HCT116 (cell line): ENCODE data around the gene MECP2. TPM values are rescaled to one million over a fixed set of nuclear protein-coding genes. Genes with fewer than 3 reads are reported as not detected.

Experiments used
- ATAC-seq: fragments of 200-7000 bp; cut with Tn5 transposase; 2 replicates; pipeline ENCODE4 v1.9.1; 2020; ENCODE audit warnings: mild to moderate bottlenecking, moderate library complexity
- BruUV-seq: library from RNA; stranded (reverse); fragments of 400-500 nt; replicated peaks from 2 replicates; lab custom pipeline; 2021; lab: Mats Ljungman, UMichigan
- CTCF ChIA-PET: fragments of 300-600 bp; sonication (Branson Sonifier 250); formaldehyde crosslinking; loops from one replicate; lab custom pipeline; 2021; ENCODE audit warnings: antibody characterized with exemption; lab: Charles Lee
- POLR2A ChIA-PET: fragments of 300-600, 350-600 bp; sonication (Branson Sonifier 250); formaldehyde crosslinking; loops from one replicate; lab custom pipeline; 2021; ENCODE audit warnings: antibody characterized with exemption; lab: Charles Lee
- RAD21 ChIA-PET, 2 experiments: fragments of 300-600 bp; sonication (Branson Sonifier 250); formaldehyde crosslinking; loops; one replicate each; lab custom pipeline; 2023; ENCODE audit warnings: low total read pairs in 2 of 2; ENCODE audit not compliant: uncharacterized antibody in 2 of 2, unreplicated experiment in 2 of 2, low non-redundant PET in 1 of 2; lab: Charles Lee
- DNase-seq: peaks from one replicate; pipeline ENCODE4 v3.0.0-alpha.2; 2010; ENCODE audit warnings: low read depth, low spot score
- H2AFZ ChIP-seq: fragments of 200-600 bp; shearing (Covaris generic), sonication (generic); 2 replicates; pipeline ENCODE4 v1.6.1; 2017; ENCODE audit warnings: low read depth, mixed run types, mixed read lengths, antibody characterized with exemption, low read length; ENCODE audit not compliant: poor library complexity, severe bottlenecking
- H3K27ac ChIP-seq: 2 replicates; pipeline ENCODE4 v1.5.1; 2012; ENCODE audit warnings: low read depth, low read length
- H3K27me3 ChIP-seq: fragments of 200-600 bp; sonication (generic); 2 replicates; pipeline ENCODE4 v1.6.1; 2016; ENCODE audit warnings: mixed run types, low read length, mixed read lengths; ENCODE audit not compliant: insufficient read depth
- H3K36me3 ChIP-seq, 2 experiments: fragments of 200-500 bp in 1 of 2; fragments of 200-600 bp in 1 of 2; sonication (Bioruptor generic) in 1 of 2; sonication (generic) in 1 of 2; 2 replicates each; pipeline versions ENCODE4 v1.5.1 to v1.6.1; 2014 to 2016; ENCODE audit warnings: low read length in 2 of 2, inconsistent platforms in 1 of 2, mixed read lengths in 1 of 2, mixed run types in 1 of 2; ENCODE audit not compliant: insufficient read depth in 2 of 2, control insufficient read depth in 1 of 2
- H3K4me1 ChIP-seq, 2 experiments: fragments of 200-600 bp in 1 of 2; sonication (generic) in 1 of 2; 2 replicates each; pipeline versions ENCODE4 v1.5.1 to v1.6.1; 2012 to 2017; ENCODE audit warnings: low read length in 2 of 2, inconsistent platforms in 1 of 2, mild to moderate bottlenecking in 1 of 2, mixed read lengths in 1 of 2, mixed run types in 1 of 2, moderate library complexity in 1 of 2; ENCODE audit not compliant: insufficient read depth in 2 of 2, control insufficient read depth in 1 of 2
- H3K4me2 ChIP-seq: fragments of 200-600 bp; sonication (generic); 2 replicates; pipeline ENCODE4 v1.6.1; 2017; ENCODE audit warnings: mixed run types, low read length, mixed read lengths
- H3K4me3 ChIP-seq, 2 experiments: fragments of 200-600 bp in 1 of 2; sonication (generic) in 1 of 2; replicated peaks in 1 of 2; 2 replicates each; pipeline ENCODE4 v1.5.1; 2011 to 2016; ENCODE audit warnings: low read length in 2 of 2, control low read depth in 1 of 2, low read depth in 1 of 2, mild to moderate bottlenecking in 1 of 2, mixed read lengths in 1 of 2, mixed run types in 1 of 2
- H3K79me2 ChIP-seq: fragments of 200-600 bp; sonication (generic); 2 replicates; pipeline ENCODE4 v1.6.1; 2017; ENCODE audit warnings: mild to moderate bottlenecking, mixed run types, low read length, moderate library complexity, mixed read lengths; ENCODE audit not compliant: insufficient read depth
- H3K9ac ChIP-seq: fragments of 200-600 bp; sonication (generic); 2 replicates; pipeline ENCODE4 v1.6.1; 2016; ENCODE audit warnings: low read length, mixed read lengths
- H3K9me2 ChIP-seq: fragments of 200-600 bp; sonication (generic), shearing (Covaris generic); 2 replicates; pipeline ENCODE4 v1.6.1; 2017; ENCODE audit warnings: mixed run types, mild to moderate bottlenecking, moderate library complexity; ENCODE audit not compliant: insufficient read depth
- H3K9me3 ChIP-seq, 2 experiments: fragments of 200-500 bp in 1 of 2; fragments of 200-600 bp in 1 of 2; sonication (Bioruptor generic) in 1 of 2; sonication (generic) in 1 of 2; 2 replicates each; pipeline ENCODE4 v1.6.1; 2014 to 2017; ENCODE audit warnings: low read length in 2 of 2, mixed read lengths in 2 of 2, inconsistent platforms in 1 of 2, low read depth in 1 of 2, mild to moderate bottlenecking in 1 of 2, mixed run types in 1 of 2, moderate library complexity in 1 of 2; ENCODE audit not compliant: control insufficient read depth in 1 of 2, insufficient read depth in 1 of 2
- H4K20me1 ChIP-seq: fragments of 200-600 bp; sonication (generic), shearing (Covaris generic); 2 replicates; pipeline ENCODE4 v1.6.1; 2017; ENCODE audit warnings: mixed run types, mild to moderate bottlenecking, moderate library complexity; ENCODE audit not compliant: insufficient read depth
- EZH2phosphoT487 ChIP-seq: fragments of 200-600 bp; IDR thresholded peaks from 2 replicates; pipeline ENCODE4 v1.6.1; 2018; ENCODE audit warnings: antibody characterized with exemption, borderline replicate concordance
- FOSL1 ChIP-seq: IDR thresholded peaks from 2 replicates; pipeline ENCODE4 v1.6.1; 2012; ENCODE audit warnings: low read depth
- POLR2AphosphoS5 ChIP-seq: IDR thresholded peaks from 2 replicates; pipeline ENCODE4 v1.6.1; 2011; ENCODE audit warnings: mild to moderate bottlenecking, low read depth, low read length, moderate library complexity
- RAD21 ChIP-seq: IDR thresholded peaks from 2 replicates; pipeline ENCODE4 v1.6.1; 2012; ENCODE audit warnings: low read depth, mild to moderate bottlenecking
- SIN3A ChIP-seq: IDR thresholded peaks from 2 replicates; pipeline ENCODE4 v1.6.1; 2012; ENCODE audit warnings: low read depth
- ZNF274 ChIP-seq: fragments of 200-500 bp; sonication (Bioruptor generic); IDR thresholded peaks from 2 replicates; pipeline ENCODE4 v1.6.1; 2014; ENCODE audit warnings: mild to moderate bottlenecking, low read depth, low read length, inconsistent platforms
- intact Hi-C: fragments of 100-400 bp; cut with micrococcal nuclease; formaldehyde crosslinking; loops from 2 replicates; pipeline ENCODE4 v1.10.0; 2022
- total RNA-seq: library from RNA; stranded (reverse); gene quantifications from one replicate; pipeline ENCODE4 v1.2.1, GENCODE V29; 2021; ENCODE audit not compliant: unreplicated experiment
- TF ChIP-seq, protein P1 (sequence below), 3 experiments: fragments of 200-600 bp in 1 of 3; sonication (generic) in 1 of 3; IDR thresholded peaks in 2 of 3; conservative IDR thresholded peaks in 1 of 3; 2 replicates each; pipeline ENCODE4 v1.5.1; 2012 to 2017; ENCODE audit warnings: low read depth in 2 of 3, low read length in 2 of 3, antibody characterized with exemption in 1 of 3, borderline replicate concordance in 1 of 3, control low read depth in 1 of 3, mild to moderate bottlenecking in 1 of 3, mixed read lengths in 1 of 3, mixed run types in 1 of 3, moderate library complexity in 1 of 3; ENCODE audit not compliant: insufficient read depth in 1 of 3

Gene MECP2
- total RNA-seq, 1 experiment from 2014 or later: 32.4 TPM

DNA sequence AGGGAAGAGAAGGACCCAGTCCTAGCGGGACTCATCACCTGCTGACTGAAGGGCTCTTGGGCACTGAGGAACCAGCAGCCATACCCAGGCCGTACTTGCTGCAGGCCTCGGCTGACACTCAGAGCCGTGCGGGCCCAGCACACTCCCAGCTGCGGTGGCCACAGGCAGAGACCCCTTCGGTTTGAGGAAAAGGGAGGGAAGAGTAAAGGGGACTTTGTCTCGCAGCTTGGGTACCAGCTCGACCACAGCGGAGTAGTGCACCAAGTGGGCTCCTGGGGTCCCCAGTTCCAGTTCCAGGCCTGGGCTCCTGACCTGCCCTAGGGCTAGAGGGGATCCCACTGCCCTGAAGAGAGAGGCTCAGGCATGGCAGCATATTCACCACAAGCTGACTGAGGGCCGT, 28.6 kb upstream of the MECP2 start:
- ATAC-seq (no peak), DNase-seq (no peak)
- RAD21 ChIA-PET: no interaction called here
- Histone ChIP-seq H3K4me2 (no peak overlapping the region), H4K20me1 (no peaks in the 10 kb centered on the region), H3K27me3 (no peaks in the 10 kb centered on the region), H2AFZ (no peak overlapping the region), H3K9ac (no peak overlapping the region), H3K9me2 (no peaks in the 10 kb centered on the region), H3K27ac (no peak overlapping the region), H3K9me3 (no peaks in the 10 kb centered on the region), H3K79me2 (no peaks in the 10 kb centered on the region), H3K4me1 (peaks cover 7 to 15% of the 10 kb centered on the region in 2 experiments; a peak in 2 of 4 replicates), H3K36me3 (no peaks in the 10 kb centered on the region), H3K4me3 (no peak overlapping the region)
- POLR2A ChIA-PET: no interaction called here
- no peak for TF ChIP-seq FOSL1
- no TSS peak for BruUV-seq
- intact Hi-C loops: no loop called here
- CTCF ChIA-PET: no interaction called here

DNA sequence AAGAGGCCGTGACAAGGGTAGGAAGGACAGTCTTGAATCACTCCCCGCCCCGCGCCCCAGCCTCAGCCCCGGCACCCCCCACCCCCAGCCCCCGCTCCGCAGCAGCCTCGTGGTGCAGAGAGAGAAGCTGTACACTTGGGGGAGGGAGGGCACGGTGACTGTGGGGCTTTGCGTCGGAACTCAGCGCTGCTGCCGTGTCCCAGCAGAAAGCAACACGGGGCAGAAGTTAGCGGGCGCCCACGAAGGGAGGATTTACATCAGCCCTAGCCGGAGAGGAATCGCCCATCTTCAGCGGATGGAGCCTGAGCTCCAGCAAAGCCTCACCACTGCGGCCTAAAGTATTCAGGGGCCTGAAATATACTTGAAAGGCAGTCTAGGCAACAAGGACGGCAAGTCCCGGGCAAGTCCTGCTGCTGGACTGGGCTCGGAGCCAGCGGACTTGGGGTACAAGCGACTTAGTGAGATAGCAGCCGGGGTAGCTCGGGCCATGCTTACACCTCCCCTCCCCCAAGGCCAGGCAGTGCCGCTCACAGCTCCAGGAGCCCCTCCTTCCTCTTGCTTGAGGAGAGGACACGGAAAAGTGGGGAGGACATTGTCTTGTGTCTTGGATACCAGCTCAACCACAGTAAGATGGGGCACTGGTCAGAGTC, 28.0 kb upstream of the MECP2 start:
- ChIA-PET CTCF (no interaction called here), POLR2A (no interaction called here)
- intact Hi-C loops: no loop called here
- ATAC-seq (no peak), DNase-seq (no peak)
- Histone ChIP-seq H3K4me2 (no peak overlapping the region), H3K79me2 (no peaks in the 10 kb centered on the region), H2AFZ (no peak overlapping the region), H3K36me3 (no peaks in the 10 kb centered on the region), H3K27ac (no peak overlapping the region), H3K27me3 (no peaks in the 10 kb centered on the region), H3K4me3 (no peak overlapping the region), H3K9me2 (no peaks in the 10 kb centered on the region), H3K4me1 (peaks cover 7 to 15% of the 10 kb centered on the region in 2 experiments; a peak in 2 of 4 replicates), H4K20me1 (no peaks in the 10 kb centered on the region), H3K9ac (no peak overlapping the region)
- no TSS peak for BruUV-seq
- no peak for TF ChIP-seq POLR2AphosphoS5
- TF ChIP-seq ZNF274: no peak
- TF ChIP-seq, protein P1, sequence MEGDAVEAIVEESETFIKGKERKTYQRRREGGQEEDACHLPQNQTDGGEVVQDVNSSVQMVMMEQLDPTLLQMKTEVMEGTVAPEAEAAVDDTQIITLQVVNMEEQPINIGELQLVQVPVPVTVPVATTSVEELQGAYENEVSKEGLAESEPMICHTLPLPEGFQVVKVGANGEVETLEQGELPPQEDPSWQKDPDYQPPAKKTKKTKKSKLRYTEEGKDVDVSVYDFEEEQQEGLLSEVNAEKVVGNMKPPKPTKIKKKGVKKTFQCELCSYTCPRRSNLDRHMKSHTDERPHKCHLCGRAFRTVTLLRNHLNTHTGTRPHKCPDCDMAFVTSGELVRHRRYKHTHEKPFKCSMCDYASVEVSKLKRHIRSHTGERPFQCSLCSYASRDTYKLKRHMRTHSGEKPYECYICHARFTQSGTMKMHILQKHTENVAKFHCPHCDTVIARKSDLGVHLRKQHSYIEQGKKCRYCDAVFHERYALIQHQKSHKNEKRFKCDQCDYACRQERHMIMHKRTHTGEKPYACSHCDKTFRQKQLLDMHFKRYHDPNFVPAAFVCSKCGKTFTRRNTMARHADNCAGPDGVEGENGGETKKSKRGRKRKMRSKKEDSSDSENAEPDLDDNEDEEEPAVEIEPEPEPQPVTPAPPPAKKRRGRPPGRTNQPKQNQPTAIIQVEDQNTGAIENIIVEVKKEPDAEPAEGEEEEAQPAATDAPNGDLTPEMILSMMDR (IDR thresholded peaks at IDR 0.05 in 2 of 3, conservative IDR thresholded peaks at IDR 0.05 in 1 of 3; ENCODE audit: borderline replicate concordance in 1 of 3, insufficient read depth in 1 of 3, low read depth in 2 of 3, low read length in 2 of 3): no peak
- TF ChIP-seq SIN3A: no peak
- TF ChIP-seq FOSL1: no peak
- no peak for TF ChIP-seq RAD21
- no peak for TF ChIP-seq EZH2phosphoT487
- TF ChIP-seq, all 23 proteins: peak for 0
- RAD21 ChIA-PET: no interaction called here
- H3K9me3 ChIP-seq: no peaks in the 10 kb centered on the region
